GM19467 (cell line): ENCODE data around the gene SRSF3.
"Not testable (repeated sequence)": the region's sequence is repeated elsewhere in the genome, so short reads cannot be mapped to it uniquely, and the experiment has no call there.

Experiments used
- ATAC-seq: cut with Tn5 transposase; IDR thresholded peaks from one replicate; pipeline ENCODE4 v1.9.1; 2021; ENCODE audit warnings: mild to moderate bottlenecking, moderate library complexity; ENCODE audit not compliant: unreplicated experiment

The SRSF3 gene

DNA sequence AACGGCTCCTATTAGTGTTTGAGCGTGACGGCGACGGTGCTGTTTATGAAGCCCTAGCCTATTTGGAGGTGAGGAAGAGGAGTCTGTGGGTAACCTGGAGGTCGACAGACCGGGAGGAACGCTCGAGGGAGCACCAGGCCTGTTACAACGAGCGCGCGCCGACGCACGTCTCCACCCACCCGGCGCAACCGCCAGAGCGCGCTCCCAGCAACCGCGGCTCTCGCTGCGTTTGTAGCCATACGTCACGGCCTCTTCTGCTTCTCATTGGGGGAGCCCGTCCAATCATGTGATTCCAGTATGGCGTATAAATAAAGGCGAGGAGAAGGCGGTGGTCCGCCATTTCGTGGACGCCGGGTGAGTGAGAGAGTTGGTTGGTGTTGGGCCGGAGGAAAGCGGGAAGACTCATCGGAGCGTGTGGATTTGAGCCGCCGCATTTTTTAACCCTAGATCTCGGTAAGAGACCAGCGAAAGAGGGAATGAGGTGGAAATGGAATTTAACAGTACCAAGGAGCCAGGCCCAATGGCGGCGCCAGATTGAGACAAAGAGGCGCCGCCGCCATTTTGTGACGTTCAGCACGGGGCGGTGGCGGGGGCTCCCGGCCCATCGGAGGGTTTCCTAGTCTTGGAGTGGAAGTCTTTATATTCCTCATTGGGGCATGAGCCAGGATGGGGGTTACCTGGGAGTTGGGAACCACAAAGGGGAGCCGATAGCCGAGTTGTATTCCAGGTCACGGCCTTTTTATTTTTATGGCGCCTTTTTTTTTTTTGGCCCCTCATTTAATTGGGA lies at the start of gene SRSF3:
Gene SRSF3 (plus strand): TSS at position 334 of the 787 bp plus-strand sequence. CDS start 2,401 bp downstream, outside the sequence.
- peak; percentile 76 for ATAC-seq

DNA sequence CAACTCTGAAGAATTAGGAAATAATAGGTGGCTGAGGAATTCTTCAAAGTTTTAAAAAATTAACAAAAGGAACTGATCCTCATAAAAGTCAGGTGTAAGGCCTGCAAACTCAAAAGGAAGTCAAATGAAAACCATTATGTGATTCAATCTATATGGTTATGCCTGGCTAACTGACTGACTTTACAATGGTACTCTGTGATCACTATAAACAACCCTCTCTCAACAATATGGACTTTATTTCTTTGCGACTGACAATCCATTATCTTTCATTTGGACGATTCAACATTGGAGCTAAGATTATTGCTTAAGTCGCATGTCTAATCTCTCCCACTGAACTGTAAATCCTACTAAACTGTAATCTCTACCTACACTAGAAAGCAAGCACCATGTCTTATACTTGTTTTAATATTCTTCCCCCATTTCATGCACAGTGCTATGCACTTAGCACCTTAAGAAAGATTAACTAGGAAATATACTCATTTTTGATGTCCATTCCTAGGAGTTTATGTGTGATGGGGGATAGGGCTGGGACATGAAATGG lies 48.3 kb upstream of the SRSF3 start:
- ATAC-seq: no peak

DNA sequence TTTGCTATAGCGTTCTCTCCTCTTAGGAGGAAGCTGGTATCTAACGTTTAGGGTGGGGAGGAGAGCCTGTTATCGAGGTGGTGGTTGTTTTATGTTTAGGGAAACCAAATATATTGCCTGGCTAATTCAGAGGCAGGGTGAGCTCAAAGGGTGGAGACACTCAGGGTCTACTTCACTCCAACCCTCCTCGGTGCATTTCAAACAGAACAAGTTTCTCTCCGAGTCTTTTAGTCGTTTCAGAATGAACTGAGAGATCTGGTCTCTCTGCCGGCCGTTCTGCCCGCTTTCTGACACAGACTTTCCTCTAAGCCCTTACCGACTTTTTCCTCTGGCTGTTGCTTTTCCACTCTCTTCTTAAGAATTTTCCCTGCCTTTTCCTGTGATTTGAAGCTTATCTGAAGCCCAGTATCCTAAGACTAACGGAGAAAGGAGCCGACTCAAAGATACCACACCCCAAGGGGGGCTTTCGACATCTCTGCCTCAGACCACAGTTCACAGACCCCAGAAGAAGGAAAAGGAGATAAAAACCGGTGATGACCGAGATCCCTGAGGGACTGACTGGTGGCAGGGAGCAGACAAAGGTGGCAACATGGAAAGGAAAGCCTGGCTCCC lies 47.7 kb upstream of the SRSF3 start:
- ATAC-seq: no peak

DNA sequence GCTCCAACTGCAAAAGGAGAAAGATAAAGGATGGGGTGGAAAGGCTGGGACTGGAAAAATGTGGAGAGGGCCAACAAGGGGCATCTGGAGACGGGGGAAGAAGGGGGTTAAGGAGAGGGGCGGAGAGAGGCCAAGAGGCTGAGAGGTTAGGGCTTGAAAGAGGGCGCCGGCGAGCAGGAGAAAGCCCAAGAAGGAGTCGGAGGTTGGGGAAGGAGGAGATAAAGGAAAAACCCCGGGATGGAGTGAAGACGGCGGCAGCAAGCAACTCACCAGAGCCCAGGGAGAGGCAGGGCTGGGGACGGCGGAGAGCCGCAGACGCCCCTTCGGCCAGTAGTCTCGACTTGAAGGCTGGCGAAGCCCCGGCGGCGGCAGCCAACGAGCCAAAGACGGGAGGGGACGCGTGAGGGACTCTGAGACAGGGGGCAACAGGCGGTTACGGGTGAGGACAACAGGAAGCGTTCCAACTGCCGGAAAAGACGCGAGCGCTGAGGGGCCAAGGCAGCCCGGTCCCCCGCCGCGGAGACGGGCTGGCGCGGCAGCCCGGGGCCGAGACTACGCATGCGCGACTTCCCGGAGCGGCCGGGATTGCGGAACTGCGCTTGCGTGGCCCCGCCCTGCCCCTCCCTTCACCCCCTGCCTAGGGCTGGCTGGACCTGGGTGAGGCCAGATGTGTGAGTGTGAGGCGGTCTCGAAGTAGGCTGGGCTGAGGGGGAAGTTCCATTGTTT lies 47.1 kb upstream of the SRSF3 start, which contains the start of gene STK38:
Gene STK38 (minus strand): TSS at position 560 of the 726 bp plus-strand sequence. CDS start 7,277 bp downstream, outside the sequence.
- ATAC-seq: peak; percentile 56

DNA sequence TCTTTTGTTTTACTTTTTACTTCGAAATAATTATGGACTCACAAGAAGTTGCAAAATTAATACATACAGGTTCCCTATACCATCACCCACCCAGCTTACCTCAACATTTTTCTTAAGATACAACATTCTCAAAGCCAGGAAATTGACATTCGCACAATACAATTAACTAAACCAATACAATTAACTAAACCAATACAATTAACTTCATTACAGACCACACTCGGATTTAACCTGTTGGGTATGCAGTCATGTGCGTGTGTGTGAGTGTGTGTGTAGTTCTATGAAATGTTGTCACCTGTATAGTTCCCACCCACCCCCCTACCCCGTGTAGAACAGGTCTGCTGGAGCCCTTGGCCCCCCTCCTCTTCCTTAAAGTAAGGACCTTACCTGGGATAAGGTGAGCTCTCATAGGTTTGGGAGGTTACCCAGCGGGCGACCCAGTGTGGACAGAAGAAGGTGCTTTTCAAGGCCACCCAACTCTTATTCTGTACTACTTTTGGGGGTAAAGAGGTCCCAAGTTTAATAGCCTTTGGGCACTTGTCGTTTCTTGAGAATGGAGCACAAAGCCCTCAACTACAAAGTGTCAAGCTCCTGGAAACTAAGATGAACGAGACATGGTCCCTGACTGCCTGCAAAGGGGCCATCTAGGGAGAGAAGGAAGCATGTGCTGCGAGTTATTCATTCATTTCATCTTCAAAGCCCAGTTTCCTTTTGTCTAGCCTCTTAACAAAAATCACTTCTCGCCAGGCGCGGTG lies 46.3 kb upstream of the SRSF3 start:
- no peak for ATAC-seq

DNA sequence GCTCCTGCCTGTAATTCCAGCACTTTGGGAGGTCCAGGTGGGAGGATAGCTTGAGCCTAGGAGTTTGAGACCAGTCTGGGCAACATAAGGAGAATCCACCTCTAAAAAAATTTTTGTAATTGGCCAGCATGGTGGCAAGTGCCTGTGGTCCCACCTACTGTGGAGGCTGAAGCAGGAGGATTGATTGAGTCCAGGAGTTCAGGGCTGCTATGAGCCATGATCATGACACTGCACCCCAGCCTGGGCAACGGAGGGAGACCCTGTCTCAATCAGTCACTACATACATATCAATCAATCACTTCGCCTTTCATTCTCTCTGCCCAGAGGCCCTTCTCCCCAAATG lies 45.8 kb upstream of the SRSF3 start:
- ATAC-seq: no peak

DNA sequence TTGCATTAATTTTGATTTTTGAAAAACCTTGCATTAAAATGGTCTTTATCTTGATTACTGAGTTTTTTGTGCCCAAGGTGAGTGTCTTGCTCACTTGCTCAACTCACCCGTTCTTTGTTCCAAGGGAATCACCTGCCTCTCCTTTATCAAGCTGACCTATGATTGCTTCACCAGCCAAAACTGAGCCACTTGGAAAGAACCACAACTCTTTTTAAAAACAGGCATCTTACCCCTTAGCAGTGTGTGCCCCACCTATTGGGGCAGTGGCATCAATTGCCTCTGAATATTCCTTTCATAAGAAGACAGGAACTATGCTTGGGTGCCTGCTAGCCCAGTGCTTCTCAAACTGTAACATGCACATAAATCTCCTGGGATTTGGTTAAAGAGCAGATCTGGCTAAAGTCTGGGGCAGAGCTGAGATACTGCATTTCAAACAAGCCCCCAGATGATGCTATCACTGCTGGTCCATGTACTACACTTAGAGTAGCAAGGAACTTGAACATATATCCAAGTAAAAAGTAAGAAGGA lies 43.6 kb upstream of the SRSF3 start:
- ATAC-seq: no peak

DNA sequence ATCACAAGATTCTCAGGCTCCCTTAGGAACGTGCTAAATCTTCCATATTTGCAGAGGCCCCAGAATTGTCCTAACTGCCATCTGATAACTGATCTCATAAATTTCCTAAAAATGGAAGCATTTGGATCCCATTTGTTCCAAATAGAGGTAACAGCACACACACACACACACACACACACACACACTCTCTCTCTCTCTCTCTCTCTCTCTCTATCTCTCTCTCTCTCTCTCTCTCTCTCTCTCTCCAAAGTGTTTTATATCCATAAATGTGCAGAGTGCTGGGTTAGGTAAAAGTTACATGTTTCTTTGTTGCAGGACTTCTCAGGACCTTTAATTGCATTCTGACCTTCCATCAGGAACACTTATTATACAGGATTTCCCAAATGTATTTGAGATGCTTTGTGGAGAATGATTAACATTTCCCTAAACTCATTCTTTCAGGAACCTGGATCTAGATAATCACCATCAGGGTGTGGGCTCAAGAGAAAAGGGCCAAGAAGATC lies 38.4 kb upstream of the SRSF3 start:
- ATAC-seq: no peak

DNA sequence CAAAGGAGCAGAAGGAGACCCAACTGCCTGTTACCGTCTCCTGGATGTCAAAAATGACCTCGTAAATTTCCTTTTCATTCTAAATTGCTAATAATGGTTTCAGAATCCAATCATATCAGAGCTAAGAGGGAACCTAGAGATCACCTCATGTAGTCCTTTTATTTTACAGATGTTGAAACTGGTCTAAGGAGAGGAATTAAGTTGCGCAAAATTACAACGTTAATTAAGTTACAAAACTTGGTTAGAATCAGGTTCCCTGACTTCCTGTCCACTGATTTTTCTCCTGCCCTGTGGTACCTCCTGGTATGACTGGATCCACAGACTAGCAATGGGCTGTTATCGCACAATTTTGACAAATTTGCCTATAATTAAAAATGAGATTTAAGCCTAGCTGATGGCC lies 37.9 kb upstream of the SRSF3 start:
- ATAC-seq: no peak

DNA sequence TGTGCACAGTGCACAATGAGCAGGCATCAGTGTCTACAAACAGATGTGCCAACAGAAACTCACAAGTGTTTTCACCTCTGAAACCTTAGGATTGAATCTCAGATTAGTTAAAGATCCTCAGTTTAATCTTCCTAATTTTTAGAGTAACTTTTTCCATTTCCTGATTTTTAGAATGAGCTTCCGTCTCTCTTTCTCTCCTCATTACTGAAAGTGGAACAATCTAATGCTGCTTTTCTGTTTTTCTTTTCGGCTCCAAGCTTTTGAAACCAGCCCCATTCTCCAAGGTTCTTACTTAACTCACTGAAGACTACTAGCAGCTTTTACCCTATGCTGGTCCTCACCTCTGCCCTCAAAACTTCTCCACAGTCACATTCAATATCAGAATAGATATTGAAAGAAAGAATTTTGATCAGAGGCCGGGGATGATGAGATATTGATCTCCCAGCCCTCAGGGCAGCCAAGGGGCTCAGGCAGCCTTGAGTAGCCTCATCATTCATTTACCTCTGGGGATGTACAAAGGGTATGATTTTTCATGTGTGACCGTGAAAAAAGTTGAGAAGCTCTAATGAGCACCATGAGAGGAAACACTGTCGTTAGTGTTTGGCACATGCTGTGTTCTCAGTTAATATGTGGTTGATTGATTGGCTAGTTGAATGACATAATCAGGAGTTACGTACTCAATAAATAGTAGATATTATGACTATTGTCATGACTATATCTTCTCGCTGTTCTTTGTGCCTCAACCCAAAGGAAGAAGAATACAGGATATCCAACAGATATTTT lies 35.0 kb upstream of the SRSF3 start:
- ATAC-seq: no peak

DNA sequence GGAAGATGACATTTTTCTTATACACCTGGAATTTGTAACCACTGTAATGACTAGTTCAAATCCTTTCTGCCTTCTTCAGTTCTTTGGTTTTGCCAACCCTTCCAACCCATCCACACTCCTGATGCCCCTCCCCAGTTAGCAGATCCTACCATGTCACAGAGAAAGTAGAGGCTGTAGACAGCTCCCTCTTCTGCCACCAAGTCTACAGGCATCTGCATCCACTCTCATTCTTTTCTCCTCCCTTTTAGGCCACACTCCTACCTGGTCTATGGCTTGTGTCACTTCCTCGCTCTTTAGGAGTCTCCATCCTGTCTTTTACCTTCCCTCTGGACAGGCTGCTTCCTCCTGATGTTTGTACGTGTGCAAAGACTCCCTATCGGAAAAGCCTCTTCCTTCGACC lies 33.3 kb upstream of the SRSF3 start:
- ATAC-seq: no peak

DNA sequence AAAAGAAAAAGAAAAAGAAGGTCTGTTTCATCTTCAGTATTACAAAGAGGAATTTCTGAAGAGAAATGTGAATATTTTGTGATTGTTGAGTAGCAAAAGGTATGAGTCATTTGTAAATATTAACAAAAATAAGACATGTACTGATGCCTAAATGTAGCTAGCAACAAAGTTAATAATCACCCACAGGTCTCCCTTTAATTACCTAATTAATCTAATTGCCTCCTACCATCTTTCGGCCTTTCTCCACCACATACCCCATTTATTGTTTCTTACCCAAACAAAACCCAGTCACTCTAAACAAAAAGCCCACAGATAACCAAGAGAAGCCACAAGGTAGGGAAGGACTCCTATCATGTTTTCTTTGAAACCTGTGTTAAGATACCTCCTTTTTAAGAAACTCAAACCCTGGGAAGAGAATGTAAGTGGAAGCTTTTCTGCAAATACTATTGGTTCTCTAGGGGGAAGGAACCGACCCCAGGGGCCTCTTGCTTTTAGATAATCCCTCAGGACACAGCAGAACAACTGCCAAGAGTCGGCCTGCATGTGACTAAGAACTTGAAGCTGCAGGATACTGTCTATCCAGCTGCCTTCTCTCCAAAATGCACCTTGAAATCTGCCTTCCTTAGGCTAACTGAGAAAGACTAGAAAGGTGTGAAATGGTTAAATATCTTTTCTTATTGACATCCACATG lies 30.8 kb upstream of the SRSF3 start:
- no peak for ATAC-seq

DNA sequence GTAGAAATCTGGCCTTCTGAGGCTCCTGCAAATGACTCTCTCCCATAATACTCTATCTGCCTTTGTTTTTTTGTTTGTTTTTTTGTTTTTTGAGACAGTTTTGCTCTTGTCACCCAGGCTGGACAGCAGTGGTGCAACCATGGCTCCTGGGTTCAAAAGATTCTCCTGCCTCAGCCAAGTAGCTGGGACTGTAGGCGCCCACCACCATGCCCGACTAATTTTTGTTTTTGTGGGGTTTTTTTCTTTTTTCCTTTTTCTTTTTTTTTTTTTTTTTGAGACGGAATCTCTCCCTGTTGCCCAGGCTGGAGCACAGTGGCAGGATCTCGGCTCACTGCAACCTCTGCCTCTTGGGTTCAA lies 30.3 kb upstream of the SRSF3 start:
- ATAC-seq: no peak

DNA sequence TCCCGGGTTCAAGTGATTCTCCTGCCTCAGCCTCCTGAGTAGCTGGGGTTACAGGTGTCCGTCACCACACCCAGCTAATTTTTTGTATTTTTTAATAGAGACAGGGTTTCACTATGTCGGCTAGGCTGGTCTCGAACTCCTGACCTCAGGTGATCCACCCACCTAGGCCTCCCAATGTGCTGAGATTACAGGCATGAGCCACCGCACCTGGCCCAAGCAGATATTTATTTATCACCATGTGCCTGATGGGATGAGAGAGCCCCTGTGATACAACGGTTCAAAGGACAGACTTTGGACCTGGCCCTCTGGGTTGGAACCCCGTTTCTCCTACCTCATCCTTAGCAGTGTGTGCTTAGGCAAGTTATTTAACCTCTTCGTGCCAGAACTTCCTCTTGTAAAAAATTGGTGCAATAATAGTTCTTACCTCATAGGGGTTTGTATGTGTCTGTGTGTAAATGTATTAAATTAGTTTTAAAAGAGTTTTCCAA lies 27.7 kb upstream of the SRSF3 start:
- ATAC-seq: no peak

DNA sequence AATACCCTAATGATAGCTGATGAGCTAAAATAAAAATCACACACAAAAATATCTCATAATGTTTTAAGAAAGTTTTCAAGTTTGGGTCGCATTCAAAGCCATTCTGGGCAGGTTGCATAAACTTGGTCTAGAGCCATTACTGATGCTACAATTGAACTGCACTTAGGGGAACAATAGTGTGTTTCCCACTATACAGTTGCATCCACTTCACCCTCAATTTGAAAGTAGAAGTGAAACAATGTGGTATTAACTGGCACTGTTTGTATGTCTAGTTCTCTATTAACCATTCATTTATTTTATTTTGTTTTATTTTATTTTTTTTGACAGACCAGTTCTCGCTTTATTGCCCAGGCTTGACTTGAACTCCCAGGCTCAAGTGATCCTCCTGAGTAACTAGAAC lies 23.9 kb upstream of the SRSF3 start:
- no peak for ATAC-seq

DNA sequence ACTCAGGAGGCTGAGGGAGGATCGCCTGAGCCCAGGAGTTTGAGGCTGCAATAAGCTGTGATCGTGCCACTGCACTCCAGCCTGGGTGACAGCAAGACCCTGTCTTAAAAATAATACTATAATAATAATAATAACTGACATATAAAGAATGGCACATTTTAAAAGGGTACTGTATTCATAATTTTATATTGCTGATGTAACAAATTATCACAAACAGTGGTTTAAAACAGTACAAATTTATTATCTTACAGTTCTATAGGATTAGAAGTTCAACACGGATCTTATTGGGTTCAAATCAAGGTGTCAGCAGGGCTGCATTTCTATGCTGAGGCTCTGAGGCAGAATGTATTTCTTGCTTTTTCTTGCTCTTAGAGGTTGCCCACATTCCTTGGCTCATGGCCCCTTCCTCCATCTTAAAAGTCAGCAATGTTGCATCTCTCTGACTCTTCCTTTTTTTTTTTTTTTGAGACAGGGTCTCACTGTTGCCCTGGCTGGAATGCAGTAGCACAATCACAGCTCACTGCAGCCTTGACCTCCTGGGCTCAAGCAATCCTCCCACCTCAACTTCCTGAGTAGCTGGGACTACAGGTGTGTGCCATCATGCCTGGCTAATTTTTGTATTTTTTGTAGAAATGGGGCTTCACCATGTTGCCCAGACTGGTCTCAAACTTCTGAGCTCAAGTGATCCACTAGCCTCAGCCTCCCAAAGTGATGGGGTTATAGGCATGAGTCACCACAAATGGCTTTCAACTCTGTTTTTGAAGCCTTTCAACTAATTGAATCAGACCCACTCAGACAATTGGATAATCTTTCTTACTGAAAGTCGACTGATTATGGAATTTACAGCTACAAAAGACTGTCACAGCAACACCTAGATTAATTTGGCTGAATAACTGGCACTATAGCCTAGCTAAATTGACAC lies 22.8 kb upstream of the SRSF3 start:
- no peak for ATAC-seq

DNA sequence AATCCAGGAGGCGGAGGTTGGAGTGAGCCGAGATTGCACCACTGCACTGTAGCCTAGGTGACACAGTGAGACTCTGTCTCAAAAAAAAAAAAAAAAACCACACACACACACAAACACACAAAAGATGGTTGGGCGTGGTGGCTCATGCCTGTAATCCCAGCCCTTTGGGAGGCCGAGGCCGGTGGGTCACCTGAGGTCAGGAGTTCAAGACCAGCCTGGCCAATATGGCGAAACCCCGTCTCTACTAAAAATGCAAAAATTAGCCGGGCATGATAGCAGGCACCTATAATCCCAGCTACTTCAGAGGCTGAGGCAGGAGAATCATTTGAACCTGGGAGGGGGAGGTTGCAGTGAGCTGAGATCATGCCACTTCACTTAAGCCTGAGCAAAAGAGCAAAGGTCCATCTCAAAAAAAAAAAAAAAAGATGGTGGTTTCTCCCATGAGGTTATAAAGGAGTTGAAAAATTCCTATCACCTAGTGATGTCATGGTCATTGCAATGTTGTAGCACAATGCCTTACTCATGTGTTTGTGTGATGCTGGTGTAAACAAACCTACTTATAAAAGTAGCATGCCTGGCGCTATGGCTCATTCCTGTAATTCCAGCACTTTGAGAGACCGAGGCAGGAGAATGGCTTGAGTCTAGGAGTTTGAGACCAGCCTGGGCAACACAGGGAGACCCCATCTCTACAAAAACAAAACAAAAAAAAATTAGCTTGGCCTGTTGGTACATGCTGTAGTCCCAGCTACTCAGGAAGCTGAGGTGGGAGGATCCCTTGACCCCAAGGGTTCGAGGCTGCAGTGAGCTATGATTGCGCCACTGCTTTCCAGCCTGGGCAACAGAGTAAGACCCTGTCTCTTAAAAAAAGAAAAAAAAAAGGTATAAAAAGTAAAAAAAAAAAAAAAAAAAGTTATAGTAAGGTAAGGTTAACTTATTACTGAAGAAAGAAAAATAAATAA lies 21.5 kb upstream of the SRSF3 start:
- not testable (repeated sequence) for ATAC-seq
